Subcutaneous abdominal adipose tissue (tissue), 5 donors: ENCODE data around the gene CPED1.

Experiments
- H3K27ac ChIP-seq: one replicate; pipeline ENCODE4 v1.7.0; 2013; ENCODE audit warnings: low read depth, mild to moderate bottlenecking, inconsistent platforms, low read length, moderate library complexity
- H3K27me3 ChIP-seq, 5 donors: one replicate each; pipeline ENCODE4 v1.7.0; 2013; ENCODE audit warnings: low read length in 5 of 5, inconsistent platforms in 1 of 5; ENCODE audit not compliant: control insufficient read depth in 5 of 5, insufficient read depth in 4 of 5
- H3K36me3 ChIP-seq, 5 donors: one replicate each; pipeline ENCODE4 v1.7.0; 2013; ENCODE audit warnings: low read length in 5 of 5; ENCODE audit not compliant: control insufficient read depth in 5 of 5, insufficient read depth in 5 of 5
- H3K4me1 ChIP-seq, 5 donors: one replicate each; pipeline ENCODE4 v1.7.0; 2013; ENCODE audit warnings: low read length in 5 of 5, mild to moderate bottlenecking in 3 of 5, moderate library complexity in 1 of 5; ENCODE audit not compliant: control insufficient read depth in 5 of 5, insufficient read depth in 5 of 5
- H3K4me3 ChIP-seq, 5 donors: one replicate each; pipeline ENCODE4 v1.7.0; 2013; ENCODE audit warnings: low read length in 5 of 5, low read depth in 1 of 5
- H3K9ac ChIP-seq, 5 donors: one replicate each; pipeline ENCODE4 v1.7.0; 2013; ENCODE audit warnings: low read length in 5 of 5, mild to moderate bottlenecking in 4 of 5, moderate library complexity in 3 of 5
- H3K9me3 ChIP-seq, 5 donors: one replicate each; pipeline ENCODE4 v1.7.0; 2013; ENCODE audit warnings: low read length in 5 of 5; ENCODE audit not compliant: control insufficient read depth in 5 of 5
- donor health status: healthy.
- donor health status: healthy.
- donor health status: healthy.
- donor health status: healthy.
- donor health status: healthy.

Gene CPED1

GRCh38 chr7:120950539-120951308 is 37.8 kb upstream of the CPED1 start, which contains the start of gene ING3:
Gene ING3, plus strand, starts transcription at chr7:120950777. Its CDS starts 120 bp downstream, at chr7:120950897.
- peak within 1 kb of the TSS; percentile 60 to 89 (median 82) for H3K9ac ChIP-seq
- H3K27ac ChIP-seq = peak within 1 kb of the TSS; percentile 95
- no peaks in the 10 kb centered on the region for H3K9me3 ChIP-seq
- peaks cover 4 to 10% (median 7%) of the 10 kb centered on the region in 5 donors for H3K36me3 ChIP-seq
- peaks cover 0 to 4% (median 0%) of the 10 kb centered on the region in 5 donors for H3K27me3 ChIP-seq
- peak within 1 kb of the TSS; percentile 85 to 99 (median 94) for H3K4me3 ChIP-seq
- H3K4me1 ChIP-seq = peaks cover 7 to 20% (median 16%) of the 10 kb centered on the region in 5 donors

GRCh38 chr7:120951309-120951699 is 37.2 kb upstream of the CPED1 start:
- peak overlapping the region; percentile 85 to 99 (median 94) for H3K4me3 ChIP-seq
- no peaks in the 10 kb centered on the region for H3K9me3 ChIP-seq
- peaks cover 0 to 3% (median 0%) of the 10 kb centered on the region in 5 donors for H3K27me3 ChIP-seq
- H3K36me3 ChIP-seq = peaks cover 9 to 16% (median 13%) of the 10 kb centered on the region in 5 donors
- H3K4me1 ChIP-seq = peaks cover 7 to 20% (median 16%) of the 10 kb centered on the region in 5 donors
- H3K27ac ChIP-seq = peak overlapping the region; percentile 95
- peak overlapping the region; percentile 60 to 89 (median 82) for H3K9ac ChIP-seq

GRCh38 chr7:120951826-120952225 is 36.7 kb upstream of the CPED1 start:
- H3K4me3 ChIP-seq = peak overlapping the region in 4 of 5 donors; percentile 85 to 99 (median 96)
- H3K9ac ChIP-seq = peak overlapping the region; percentile 60 to 89 (median 82)
- H3K9me3 ChIP-seq = no peaks in the 10 kb centered on the region
- peaks cover 7 to 20% (median 16%) of the 10 kb centered on the region in 5 donors for H3K4me1 ChIP-seq
- peaks cover 14 to 21% (median 15%) of the 10 kb centered on the region in 5 donors for H3K36me3 ChIP-seq
- H3K27me3 ChIP-seq = peaks cover 0 to 3% (median 0%) of the 10 kb centered on the region in 5 donors
- peak overlapping the region; percentile 95 for H3K27ac ChIP-seq

- H3K27ac ChIP-seq = no peak overlapping the region
- no peaks in the 10 kb centered on the region for H3K9me3 ChIP-seq
- peaks cover 0 to 3% (median 0%) of the 10 kb centered on the region in 5 donors for H3K27me3 ChIP-seq
- peaks cover 18 to 38% (median 25%) of the 10 kb centered on the region in 5 donors for H3K36me3 ChIP-seq
- no peak overlapping the region for H3K9ac ChIP-seq
- peaks cover 5 to 12% (median 11%) of the 10 kb centered on the region in 5 donors for H3K4me1 ChIP-seq
- no peak overlapping the region for H3K4me3 ChIP-seq
Measured at GRCh38 chr7:120955577-120956149, 32.8 kb upstream of the CPED1 start.

- Histone ChIP-seq H3K27ac (no peak overlapping the region), H3K4me1 (peaks cover 0 to 11% (median 0%) of the 10 kb centered on the region in 5 donors), H3K9ac (no peak overlapping the region), H3K36me3 (peaks cover 20 to 40% (median 28%) of the 10 kb centered on the region in 5 donors), H3K9me3 (no peaks in the 10 kb centered on the region), H3K27me3 (no peaks in the 10 kb centered on the region), H3K4me3 (no peak overlapping the region)
Measured at GRCh38 chr7:120959929-120960484, 28.5 kb upstream of the CPED1 start.

- Histone ChIP-seq H3K36me3 (peaks cover 14 to 39% (median 32%) of the 10 kb centered on the region in 5 donors), H3K9me3 (no peaks in the 10 kb centered on the region)
Measured at GRCh38 chr7:120960714-120961113, 27.8 kb upstream of the CPED1 start.

GRCh38 chr7:120961638-120962173 is 26.8 kb upstream of the CPED1 start:
- H3K36me3 ChIP-seq = peaks cover 14 to 38% (median 26%) of the 10 kb centered on the region in 5 donors
- H3K27me3 ChIP-seq = no peaks in the 10 kb centered on the region
- no peak overlapping the region for H3K27ac ChIP-seq
- H3K9ac ChIP-seq = no peak overlapping the region
- no peak overlapping the region for H3K4me3 ChIP-seq
- H3K9me3 ChIP-seq = no peaks in the 10 kb centered on the region
- H3K4me1 ChIP-seq = peaks cover 0 to 11% (median 0%) of the 10 kb centered on the region in 5 donors

More at GRCh38 chr7:120960714-120961113, 27.8 kb upstream of the CPED1 start:
- no peak overlapping the region for H3K4me3 ChIP-seq
- H3K4me1 ChIP-seq = peaks cover 0 to 11% (median 0%) of the 10 kb centered on the region in 5 donors
- H3K27ac ChIP-seq = no peak overlapping the region
- H3K27me3 ChIP-seq = no peaks in the 10 kb centered on the region
- no peak overlapping the region for H3K9ac ChIP-seq

GRCh38 chr7:120964088-120964487 is 24.4 kb upstream of the CPED1 start:
- H3K36me3 ChIP-seq = peaks cover 32 to 42% (median 41%) of the 10 kb centered on the region in 5 donors
- no peak overlapping the region for H3K4me3 ChIP-seq
- H3K27me3 ChIP-seq = no peaks in the 10 kb centered on the region
- no peak overlapping the region for H3K9ac ChIP-seq
- no peaks in the 10 kb centered on the region for H3K9me3 ChIP-seq
- no peak overlapping the region for H3K27ac ChIP-seq
- H3K4me1 ChIP-seq = peaks cover 0 to 11% (median 0%) of the 10 kb centered on the region in 5 donors

- no peak overlapping the region for H3K9ac ChIP-seq
- H3K27me3 ChIP-seq = no peaks in the 10 kb centered on the region
- H3K36me3 ChIP-seq = peaks cover 46 to 61% (median 59%) of the 10 kb centered on the region in 5 donors
- no peaks in the 10 kb centered on the region for H3K9me3 ChIP-seq
- peaks cover 0 to under 1% (median 0%) of the 10 kb centered on the region in 5 donors for H3K4me1 ChIP-seq
- H3K27ac ChIP-seq = no peak overlapping the region
- H3K4me3 ChIP-seq = no peak overlapping the region
Measured at GRCh38 chr7:120966961-120967360, 21.6 kb upstream of the CPED1 start.
